Hindlimb muscle (tissue), 1 donor: ENCODE results near the gene SEC14L1. TPM values are rescaled to one million over a fixed set of nuclear protein-coding genes. Genes with fewer than 3 reads are reported as not detected.
"Not testable (repeated sequence)": the region's sequence is repeated elsewhere in the genome, so short reads cannot be mapped to it uniquely, and the experiment has no call there.

Experiments
- DNase-seq: peaks from one replicate; pipeline ENCODE4 v3.0.0-alpha.2; 2013
- polyA plus RNA-seq: library from polyadenylated mRNA; unstranded; fragments of 120-200 nt; gene quantifications from one replicate; pipeline ENCODE4 v1.2.1, GENCODE V29; 2013; ENCODE audit not compliant: insufficient read length

Gene SEC14L1
- polyA plus RNA-seq, 1 donor, result 112 TPM

- DNase-seq, result no peak
These were observed 24.4 kb upstream of the SEC14L1 start for GRCh38 chr17:77116371-77116860.

GRCh38 chr17:77117415-77117814, 23.4 kb upstream of the SEC14L1 start:
- no peak for DNase-seq

- DNase-seq, result peak; percentile 43
These were observed 22.4 kb upstream of the SEC14L1 start for GRCh38 chr17:77118251-77118928.

GRCh38 chr17:77119668-77120301, 21.0 kb upstream of the SEC14L1 start:
- no peak for DNase-seq

- no peak for DNase-seq
These were observed 19.9 kb upstream of the SEC14L1 start for GRCh38 chr17:77120868-77121267.

- peak; percentile 40 for DNase-seq
These were observed 16.4 kb upstream of the SEC14L1 start for GRCh38 chr17:77124192-77124889.

- no peak for DNase-seq
These were observed 15.3 kb upstream of the SEC14L1 start for GRCh38 chr17:77125432-77125901.

- DNase-seq, result no peak
These were observed 14.2 kb upstream of the SEC14L1 start for GRCh38 chr17:77126519-77126918.

- DNase-seq, result peak; percentile 39
These were observed 12.9 kb upstream of the SEC14L1 start for GRCh38 chr17:77127735-77128361.

GRCh38 chr17:77128896-77129567, 11.7 kb upstream of the SEC14L1 start:
- DNase-seq, result peak; percentile 54

- peak; percentile 85 for DNase-seq
These were observed 11.0 kb upstream of the SEC14L1 start for GRCh38 chr17:77129568-77130301.

GRCh38 chr17:77130525-77130924, 10.2 kb upstream of the SEC14L1 start:
- no peak for DNase-seq

- peak; percentile 91 for DNase-seq
These were observed 8.9 kb upstream of the SEC14L1 start for GRCh38 chr17:77131904-77132303.

- DNase-seq, result no peak
These were observed 8.2 kb upstream of the SEC14L1 start for GRCh38 chr17:77132411-77133086.

GRCh38 chr17:77133087-77133638, 7.6 kb upstream of the SEC14L1 start:
- DNase-seq, result no peak

- DNase-seq, result no peak
These were observed 4.4 kb upstream of the SEC14L1 start for GRCh38 chr17:77136420-77136767.

- DNase-seq, result no peak
These were observed 3.7 kb upstream of the SEC14L1 start for GRCh38 chr17:77137111-77137510.

- DNase-seq, result not testable (repeated sequence)
These were observed 2.9 kb upstream of the SEC14L1 start for GRCh38 chr17:77137886-77138285.

- DNase-seq, result peak; percentile 100
These were observed 447 bp upstream of the SEC14L1 start for GRCh38 chr17:77140166-77140877.

- DNase-seq, result no peak
These were observed 1.2 kb downstream of the SEC14L1 start for GRCh38 chr17:77141846-77142449.
